OCI-LY1 (cell line): ENCODE measurements around the gene FLAD1.

Experiments used
- H2AFZ ChIP-seq: fragments of 200-600 bp; sonication (generic), shearing (Covaris generic); 2 replicates; pipeline ENCODE4 v1.6.0; 2014; ENCODE audit warnings: antibody characterized with exemption, mild to moderate bottlenecking, low read length
- H3F3A ChIP-seq: fragments of 200-600 bp; sonication (generic), shearing (Covaris generic); 2 replicates; pipeline ENCODE4 v1.6.0; 2014; ENCODE audit warnings: mild to moderate bottlenecking, antibody characterized with exemption, low read length, moderate library complexity; ENCODE audit not compliant: insufficient read depth
- H3K27ac ChIP-seq: fragments of 200-600 bp; sonication (generic); 2 replicates; pipeline ENCODE4 v1.5.1; 2014; ENCODE audit warnings: low read length, mixed run types, mild to moderate bottlenecking, low read depth; ENCODE audit not compliant: poor library complexity, severe bottlenecking
- H3K27me3 ChIP-seq: fragments of 200-600 bp; sonication (generic); 2 replicates; pipeline ENCODE4 v1.6.0; 2014; ENCODE audit warnings: antibody characterized with exemption, mild to moderate bottlenecking, low read length, moderate library complexity; ENCODE audit not compliant: insufficient read depth
- H3K36me3 ChIP-seq: fragments of 200-600 bp; sonication (generic); 2 replicates; pipeline ENCODE4 v1.6.1; 2014; ENCODE audit warnings: mild to moderate bottlenecking, antibody characterized with exemption, low read length, moderate library complexity, mixed read lengths; ENCODE audit not compliant: insufficient read depth
- H3K4me1 ChIP-seq: fragments of 200-600 bp; sonication (generic); 2 replicates; pipeline ENCODE4 v1.5.1; 2014; ENCODE audit warnings: mild to moderate bottlenecking, low read length, moderate library complexity; ENCODE audit not compliant: insufficient read depth, severe bottlenecking
- H3K4me2 ChIP-seq: fragments of 200-600 bp; sonication (generic), shearing (Covaris generic); 2 replicates; pipeline ENCODE4 v1.6.1; 2014; ENCODE audit warnings: low read length
- H3K4me3 ChIP-seq: fragments of 200-600 bp; sonication (generic); 2 replicates; pipeline ENCODE4 v1.5.1; 2014; ENCODE audit warnings: low read length, low read depth, mild to moderate bottlenecking, mixed read lengths; ENCODE audit not compliant: poor library complexity, severe bottlenecking
- H3K79me2 ChIP-seq: fragments of 200-600 bp; shearing (Covaris generic); 2 replicates; pipeline ENCODE4 v1.6.1; 2016; ENCODE audit warnings: mixed run types, low read length, mixed read lengths; ENCODE audit not compliant: insufficient read depth
- H3K9ac ChIP-seq: fragments of 200-600 bp; sonication (generic), shearing (Covaris generic); 2 replicates; pipeline ENCODE4 v1.6.1; 2014; ENCODE audit warnings: mild to moderate bottlenecking, low read length, mixed read lengths
- H3K9me2 ChIP-seq: fragments of 200-600 bp; sonication (generic), shearing (Covaris generic); 2 replicates; pipeline ENCODE4 v1.6.1; 2014; ENCODE audit warnings: low read depth, mild to moderate bottlenecking, low read length, mixed read lengths
- H3K9me3 ChIP-seq: fragments of 200-600 bp; shearing (Covaris generic); 2 replicates; pipeline ENCODE4 v1.6.1; 2014; ENCODE audit warnings: low read length, mixed read lengths
- H4K20me1 ChIP-seq: fragments of 200-600 bp; sonication (generic), shearing (Covaris generic); 2 replicates; pipeline ENCODE4 v1.6.0; 2016; ENCODE audit warnings: mild to moderate bottlenecking, low read length; ENCODE audit not compliant: insufficient read depth
- CTCF ChIP-seq: fragments of 200-600 bp; sonication (generic), shearing (Covaris generic); IDR thresholded peaks from 2 replicates; pipeline ENCODE4 v1.5.1; 2017; ENCODE audit warnings: mild to moderate bottlenecking, antibody characterized with exemption, low read length, moderate library complexity, mixed read lengths
- EZH2 ChIP-seq: fragments of 200-600 bp; sonication (generic), shearing (Covaris generic); IDR thresholded peaks from 2 replicates; pipeline ENCODE4 v1.8.0; 2017; ENCODE audit warnings: borderline replicate concordance, mixed run types, mild to moderate bottlenecking, antibody characterized with exemption, low read length, moderate library complexity, mixed read lengths

The FLAD1 gene

GRCh38 chr1:155001675-155002463 lies 18.7 kb downstream of the FLAD1 start:
- Histone ChIP-seq H3K9me3 (no peaks in the 10 kb centered on the region), H3K9ac (peak overlapping the region; percentile 61), H3K79me2 (no peaks in the 10 kb centered on the region), H3K4me1 (peaks cover 49% of the 10 kb centered on the region), H2AFZ (no peak overlapping the region), H3K27ac (peak overlapping the region; percentile 83), H3K27me3 (no peaks in the 10 kb centered on the region), H3K4me2 (peak overlapping the region; percentile 87), H3K9me2 (no peaks in the 10 kb centered on the region), H4K20me1 (no peaks in the 10 kb centered on the region), H3K36me3 (no peaks in the 10 kb centered on the region), H3F3A (peaks cover 4% of the 10 kb centered on the region; the same call in 1 of the 2 replicates), H3K4me3 (peak overlapping the region; percentile 72)
- no peak for TF ChIP-seq EZH2
- TF ChIP-seq CTCF = peak; percentile 55

- peak within 1 kb of the TSS; percentile 99 for H3K4me2 ChIP-seq
- H2AFZ ChIP-seq = no peak within 1 kb of the TSS
- peaks cover 4% of the 10 kb centered on the region; the same call in 1 of the 2 replicates for H3F3A ChIP-seq
- H3K27me3 ChIP-seq = no peaks in the 10 kb centered on the region
- peak within 1 kb of the TSS; percentile 90 for H3K4me3 ChIP-seq
- no peaks in the 10 kb centered on the region for H3K79me2 ChIP-seq
- H3K9ac ChIP-seq = peak within 1 kb of the TSS; percentile 93
- TF ChIP-seq CTCF = no peak
- TF ChIP-seq EZH2 = no peak
- H3K4me1 ChIP-seq = peaks cover 49% of the 10 kb centered on the region
- H3K9me2 ChIP-seq = no peaks in the 10 kb centered on the region
- H3K36me3 ChIP-seq = no peaks in the 10 kb centered on the region
- no peaks in the 10 kb centered on the region for H3K9me3 ChIP-seq
- H4K20me1 ChIP-seq = no peaks in the 10 kb centered on the region
- H3K27ac ChIP-seq = peak within 1 kb of the TSS; percentile 83
These were observed 19.5 kb downstream of the FLAD1 start, which contains the start of gene ZBTB7B for GRCh38 chr1:155002464-155003226. TSS of gene ZBTB7B (plus strand) at chr1:155002802. CDS start at chr1:155014661, 11,859 bp downstream.

- H4K20me1 ChIP-seq = no peaks in the 10 kb centered on the region
- no peaks in the 10 kb centered on the region for H3K36me3 ChIP-seq
- H3K27me3 ChIP-seq = no peaks in the 10 kb centered on the region
- H3K9me3 ChIP-seq = no peaks in the 10 kb centered on the region
- TF ChIP-seq CTCF (no peak), EZH2 (no peak)
- peak overlapping the region; percentile 99 for H3K4me2 ChIP-seq
- peak overlapping the region; percentile 69 for H3K27ac ChIP-seq
- H3K9me2 ChIP-seq = no peaks in the 10 kb centered on the region
- peaks cover 49% of the 10 kb centered on the region for H3K4me1 ChIP-seq
- H3K4me3 ChIP-seq = peak overlapping the region; percentile 90
- peaks cover 4% of the 10 kb centered on the region; the same call in 1 of the 2 replicates for H3F3A ChIP-seq
- H3K9ac ChIP-seq = peak overlapping the region; percentile 93
- H2AFZ ChIP-seq = no peak overlapping the region
- H3K79me2 ChIP-seq = no peaks in the 10 kb centered on the region
These were observed 20.2 kb downstream of the FLAD1 start for GRCh38 chr1:155003227-155003765.
